GM23338 (cell line): Measurements from ENCODE around the gene DNMT1.

Experiments used
- POLR2AphosphoS5 ChIP-seq: IDR thresholded peaks from 2 replicates; pipeline ENCODE4 v1.6.1; 2016; ENCODE audit warnings: antibody characterized with exemption, low read depth
- TF ChIP-seq, protein P1 (sequence below), 2 experiments: fragments of 200-600 bp in 1 of 2; sonication (generic) in 1 of 2; conservative IDR thresholded peaks; 2 replicates each; pipeline versions ENCODE4 v1.5.1 to v1.6.1; 2016 to 2017; ENCODE audit warnings: antibody characterized with exemption in 2 of 2, low read depth in 2 of 2, mild to moderate bottlenecking in 2 of 2, moderate library complexity in 1 of 2
- TF ChIP-seq, protein P2 (sequence below): IDR thresholded peaks from one replicate; pipeline ENCODE4 v1.6.1; 2018; ENCODE audit warnings: antibody characterized with exemption; ENCODE audit not compliant: unreplicated experiment

DNA sequence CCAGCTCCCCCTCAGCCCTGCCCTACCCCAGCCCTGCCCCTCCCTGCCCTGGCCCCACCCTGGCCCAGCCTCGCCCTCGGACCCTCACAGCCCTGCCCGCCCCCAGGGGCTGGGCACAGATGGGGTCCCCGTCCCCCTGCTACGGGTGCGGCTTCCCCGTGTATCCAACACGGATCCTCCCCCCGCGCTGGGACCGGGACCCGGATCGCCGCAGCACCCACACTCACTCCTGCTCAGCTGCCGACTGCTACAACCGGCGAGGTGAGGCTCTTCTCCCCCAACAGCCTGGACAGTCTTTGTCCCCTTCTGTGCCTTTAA, 103.4 kb downstream of the DNMT1 start:
- TF ChIP-seq, protein P1, sequence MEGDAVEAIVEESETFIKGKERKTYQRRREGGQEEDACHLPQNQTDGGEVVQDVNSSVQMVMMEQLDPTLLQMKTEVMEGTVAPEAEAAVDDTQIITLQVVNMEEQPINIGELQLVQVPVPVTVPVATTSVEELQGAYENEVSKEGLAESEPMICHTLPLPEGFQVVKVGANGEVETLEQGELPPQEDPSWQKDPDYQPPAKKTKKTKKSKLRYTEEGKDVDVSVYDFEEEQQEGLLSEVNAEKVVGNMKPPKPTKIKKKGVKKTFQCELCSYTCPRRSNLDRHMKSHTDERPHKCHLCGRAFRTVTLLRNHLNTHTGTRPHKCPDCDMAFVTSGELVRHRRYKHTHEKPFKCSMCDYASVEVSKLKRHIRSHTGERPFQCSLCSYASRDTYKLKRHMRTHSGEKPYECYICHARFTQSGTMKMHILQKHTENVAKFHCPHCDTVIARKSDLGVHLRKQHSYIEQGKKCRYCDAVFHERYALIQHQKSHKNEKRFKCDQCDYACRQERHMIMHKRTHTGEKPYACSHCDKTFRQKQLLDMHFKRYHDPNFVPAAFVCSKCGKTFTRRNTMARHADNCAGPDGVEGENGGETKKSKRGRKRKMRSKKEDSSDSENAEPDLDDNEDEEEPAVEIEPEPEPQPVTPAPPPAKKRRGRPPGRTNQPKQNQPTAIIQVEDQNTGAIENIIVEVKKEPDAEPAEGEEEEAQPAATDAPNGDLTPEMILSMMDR (conservative IDR thresholded peaks at IDR 0.05; ENCODE audit: low read depth in 2 of 2): no peak
- TF ChIP-seq POLR2AphosphoS5: no peak
- TF ChIP-seq, protein P2, sequence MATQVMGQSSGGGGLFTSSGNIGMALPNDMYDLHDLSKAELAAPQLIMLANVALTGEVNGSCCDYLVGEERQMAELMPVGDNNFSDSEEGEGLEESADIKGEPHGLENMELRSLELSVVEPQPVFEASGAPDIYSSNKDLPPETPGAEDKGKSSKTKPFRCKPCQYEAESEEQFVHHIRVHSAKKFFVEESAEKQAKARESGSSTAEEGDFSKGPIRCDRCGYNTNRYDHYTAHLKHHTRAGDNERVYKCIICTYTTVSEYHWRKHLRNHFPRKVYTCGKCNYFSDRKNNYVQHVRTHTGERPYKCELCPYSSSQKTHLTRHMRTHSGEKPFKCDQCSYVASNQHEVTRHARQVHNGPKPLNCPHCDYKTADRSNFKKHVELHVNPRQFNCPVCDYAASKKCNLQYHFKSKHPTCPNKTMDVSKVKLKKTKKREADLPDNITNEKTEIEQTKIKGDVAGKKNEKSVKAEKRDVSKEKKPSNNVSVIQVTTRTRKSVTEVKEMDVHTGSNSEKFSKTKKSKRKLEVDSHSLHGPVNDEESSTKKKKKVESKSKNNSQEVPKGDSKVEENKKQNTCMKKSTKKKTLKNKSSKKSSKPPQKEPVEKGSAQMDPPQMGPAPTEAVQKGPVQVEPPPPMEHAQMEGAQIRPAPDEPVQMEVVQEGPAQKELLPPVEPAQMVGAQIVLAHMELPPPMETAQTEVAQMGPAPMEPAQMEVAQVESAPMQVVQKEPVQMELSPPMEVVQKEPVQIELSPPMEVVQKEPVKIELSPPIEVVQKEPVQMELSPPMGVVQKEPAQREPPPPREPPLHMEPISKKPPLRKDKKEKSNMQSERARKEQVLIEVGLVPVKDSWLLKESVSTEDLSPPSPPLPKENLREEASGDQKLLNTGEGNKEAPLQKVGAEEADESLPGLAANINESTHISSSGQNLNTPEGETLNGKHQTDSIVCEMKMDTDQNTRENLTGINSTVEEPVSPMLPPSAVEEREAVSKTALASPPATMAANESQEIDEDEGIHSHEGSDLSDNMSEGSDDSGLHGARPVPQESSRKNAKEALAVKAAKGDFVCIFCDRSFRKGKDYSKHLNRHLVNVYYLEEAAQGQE: no peak
